Breast epithelium (tissue), 4 donors: ENCODE measurements around the gene TEX38. TPM values are rescaled to one million over a fixed set of nuclear protein-coding genes. Genes with fewer than 3 reads are reported as not detected.
"Not testable (repeated sequence)": the region's sequence is repeated elsewhere in the genome, so short reads cannot be mapped to it uniquely, and the experiment has no call there.

ENCODE experiments used
- DNase-seq, 2 donors: peaks; one replicate each; pipeline ENCODE4 v3.0.0-alpha.2; 2019; ENCODE audit warnings: low spot score in 2 of 2
- H3K27ac ChIP-seq, 2 donors: fragments of 200-600 bp; sonication (generic) in 1 of 2; one replicate each; pipeline ENCODE4 v1.5.1; 2016 to 2019; ENCODE audit warnings: mild to moderate bottlenecking in 1 of 2
- H3K27me3 ChIP-seq, 2 donors: fragments of 200-600 bp; sonication (generic) in 1 of 2; one replicate each; pipeline versions ENCODE4 v1.5.1 to v1.6.0; 2017 to 2019; ENCODE audit warnings: control low read depth in 1 of 2, mild to moderate bottlenecking in 1 of 2
- H3K36me3 ChIP-seq: fragments of 200-600 bp; one replicate; pipeline ENCODE4 v1.5.1; 2019
- H3K4me1 ChIP-seq, 2 donors: fragments of 200-600 bp; sonication (generic); one replicate each; pipeline ENCODE4 v1.5.1; 2016 to 2019; ENCODE audit warnings: control low read depth in 1 of 2
- H3K4me3 ChIP-seq, 3 donors: fragments of 200-600 bp; sonication (generic); 1 replicate in 2 of 3; 2 replicates in 1 of 3; pipeline ENCODE4 v1.5.1; 2016 to 2019; ENCODE audit warnings: mild to moderate bottlenecking in 3 of 3, moderate library complexity in 2 of 3
- H3K9me3 ChIP-seq, 2 donors: fragments of 200-600 bp; sonication (generic) in 1 of 2; one replicate each; pipeline ENCODE4 v1.5.1; 2016 to 2019; ENCODE audit warnings: control low read depth in 1 of 2
- POLR2A ChIP-seq: fragments of 450-650 bp; IDR thresholded peaks from one replicate; pipeline ENCODE4 v1.6.1; 2016; ENCODE audit warnings: antibody characterized with exemption, mild to moderate bottlenecking, moderate library complexity
- POLR2AphosphoS5 ChIP-seq, 3 donors: sonication (generic); formaldehyde crosslinking; IDR thresholded peaks; one replicate each; pipeline ENCODE4 v1.6.1; 2017; ENCODE audit warnings: antibody characterized with exemption in 3 of 3
- intact Hi-C: fragments of 100-400 bp; cut with DNase I; formaldehyde crosslinking; loops from one replicate; pipeline ENCODE4 v1.15.1; 2023; ENCODE audit warnings: low total_unique reads
- total RNA-seq, 3 donors: library from RNA; depleted of rRNA; stranded (reverse); fragments of >200 nt; gene quantifications; one replicate each; pipeline ENCODE4 v1.1.0, GENCODE V29; 2016
- TF ChIP-seq, protein P1 (sequence below), 3 donors: fragments of 450-650 bp; IDR thresholded peaks; one replicate each; pipeline ENCODE4 v1.5.1; 2016 to 2017; ENCODE audit warnings: antibody characterized with exemption in 3 of 3, mild to moderate bottlenecking in 3 of 3, moderate library complexity in 3 of 3

The TEX38 gene
- total RNA-seq, 3 donors from 2014 or later, result not detected

DNA sequence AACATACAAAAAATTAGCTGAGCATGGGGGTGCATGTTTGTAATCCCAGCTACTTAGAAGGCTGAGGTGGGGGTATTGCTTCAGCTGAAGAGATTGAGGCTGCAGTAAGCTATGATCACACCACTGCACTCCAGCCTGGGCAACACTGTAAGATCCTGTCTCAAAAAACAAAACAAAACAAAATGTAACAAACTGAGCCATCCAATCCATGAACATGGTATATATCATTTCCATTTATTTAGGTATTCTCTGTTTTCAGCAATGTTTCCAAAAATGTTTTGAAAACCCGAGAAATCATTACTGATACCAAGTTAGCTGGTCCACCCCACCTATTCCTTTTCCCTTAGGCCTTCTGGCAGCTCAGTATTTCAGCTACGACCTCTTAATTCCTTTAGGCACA, 21.9 kb upstream of the TEX38 start:
- no peaks in the 10 kb centered on the region for H3K36me3 ChIP-seq
- H3K4me3 ChIP-seq, result no peak overlapping the region
- peaks cover 12 to 14% of the 10 kb centered on the region in 2 donors for H3K9me3 ChIP-seq
- H3K27ac ChIP-seq, result no peak overlapping the region
- no peak for DNase-seq
- no peaks in the 10 kb centered on the region for H3K4me1 ChIP-seq
- intact Hi-C loops, result no loop called here
- TF ChIP-seq POLR2AphosphoS5 (IDR thresholded peaks at IDR 0.05), result no peak
- no peak for TF ChIP-seq POLR2A
- TF ChIP-seq, protein P1, sequence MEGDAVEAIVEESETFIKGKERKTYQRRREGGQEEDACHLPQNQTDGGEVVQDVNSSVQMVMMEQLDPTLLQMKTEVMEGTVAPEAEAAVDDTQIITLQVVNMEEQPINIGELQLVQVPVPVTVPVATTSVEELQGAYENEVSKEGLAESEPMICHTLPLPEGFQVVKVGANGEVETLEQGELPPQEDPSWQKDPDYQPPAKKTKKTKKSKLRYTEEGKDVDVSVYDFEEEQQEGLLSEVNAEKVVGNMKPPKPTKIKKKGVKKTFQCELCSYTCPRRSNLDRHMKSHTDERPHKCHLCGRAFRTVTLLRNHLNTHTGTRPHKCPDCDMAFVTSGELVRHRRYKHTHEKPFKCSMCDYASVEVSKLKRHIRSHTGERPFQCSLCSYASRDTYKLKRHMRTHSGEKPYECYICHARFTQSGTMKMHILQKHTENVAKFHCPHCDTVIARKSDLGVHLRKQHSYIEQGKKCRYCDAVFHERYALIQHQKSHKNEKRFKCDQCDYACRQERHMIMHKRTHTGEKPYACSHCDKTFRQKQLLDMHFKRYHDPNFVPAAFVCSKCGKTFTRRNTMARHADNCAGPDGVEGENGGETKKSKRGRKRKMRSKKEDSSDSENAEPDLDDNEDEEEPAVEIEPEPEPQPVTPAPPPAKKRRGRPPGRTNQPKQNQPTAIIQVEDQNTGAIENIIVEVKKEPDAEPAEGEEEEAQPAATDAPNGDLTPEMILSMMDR (IDR thresholded peaks at IDR 0.05), result no peak
- no peaks in the 10 kb centered on the region for H3K27me3 ChIP-seq

- intact Hi-C loops, result no loop called here
- no peaks in the 10 kb centered on the region for H3K36me3 ChIP-seq
- no peak overlapping the region for H3K4me3 ChIP-seq
- TF ChIP-seq POLR2AphosphoS5 (IDR thresholded peaks at IDR 0.05), result no peak
- TF ChIP-seq POLR2A, result no peak
- no peaks in the 10 kb centered on the region for H3K4me1 ChIP-seq
- H3K27ac ChIP-seq, result no peak overlapping the region
- DNase-seq, result no peak
- H3K9me3 ChIP-seq, result peaks cover 12 to 14% of the 10 kb centered on the region in 2 donors
- H3K27me3 ChIP-seq, result no peaks in the 10 kb centered on the region
Measured at GRCh38 chr1:46650491-46650890, 21.2 kb upstream of the TEX38 start.

- H3K36me3 ChIP-seq, DNase-seq, intact Hi-C loops, H3K27ac ChIP-seq, H3K4me3 ChIP-seq, H3K4me1 ChIP-seq, H3K27me3 ChIP-seq: not testable (repeated sequence)
- H3K9me3 ChIP-seq, result peaks cover 12 to 14% of the 10 kb centered on the region in 2 donors
Measured at GRCh38 chr1:46651152-46651551, 20.5 kb upstream of the TEX38 start.

- H3K27ac ChIP-seq, result no peak overlapping the region
- no peak for DNase-seq
Measured at GRCh38 chr1:46652321-46653100, 19.1 kb upstream of the TEX38 start.

DNA sequence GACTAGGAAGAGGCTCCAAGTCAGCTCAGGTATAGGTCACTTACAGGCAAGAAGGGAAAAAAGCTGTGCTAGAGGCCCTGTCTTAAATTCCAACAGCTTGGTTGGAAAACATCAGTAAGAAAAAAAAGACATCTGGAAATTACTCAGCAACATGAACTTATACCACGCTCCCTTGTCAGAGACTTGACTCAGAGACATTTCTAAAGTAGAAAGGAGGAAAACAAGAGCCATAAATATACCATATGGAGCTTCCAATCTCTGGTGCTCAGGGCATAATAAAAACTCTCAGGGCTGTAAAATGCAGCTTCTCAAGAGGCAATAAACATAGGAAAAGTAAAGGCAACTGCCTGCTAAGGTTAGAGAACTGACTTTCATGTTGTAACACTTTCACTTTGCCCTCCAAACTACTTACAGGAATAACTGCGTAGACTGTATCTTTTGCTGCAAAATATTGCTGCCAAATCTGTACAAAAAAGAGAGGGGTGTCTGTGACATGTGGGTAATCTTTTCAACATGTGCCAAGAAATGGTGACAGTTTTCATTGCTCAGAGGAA, 18.2 kb upstream of the TEX38 start:
- intact Hi-C loops, result no loop called here
- Histone ChIP-seq H3K27me3 (no peaks in the 10 kb centered on the region), H3K27ac (no peak overlapping the region), H3K4me1 (no peaks in the 10 kb centered on the region), H3K9me3 (peaks cover 12 to 14% of the 10 kb centered on the region in 2 donors), H3K4me3 (no peak overlapping the region), H3K36me3 (no peaks in the 10 kb centered on the region)
- TF ChIP-seq POLR2A (no peak), POLR2AphosphoS5 (IDR thresholded peaks at IDR 0.05) (no peak)
- TF ChIP-seq, protein P1 (IDR thresholded peaks at IDR 0.05), result no peak
- DNase-seq, result no peak

More at GRCh38 chr1:46652321-46653100, 19.1 kb upstream of the TEX38 start:
- Histone ChIP-seq H3K4me1 (no peaks in the 10 kb centered on the region), H3K36me3 (no peaks in the 10 kb centered on the region), H3K4me3 (no peak overlapping the region), H3K9me3 (peaks cover 12 to 14% of the 10 kb centered on the region in 2 donors), H3K27me3 (no peaks in the 10 kb centered on the region)
- intact Hi-C loops, result no loop called here
- TF ChIP-seq, protein P1 (IDR thresholded peaks at IDR 0.05), result no peak
- TF ChIP-seq POLR2A, result no peak
- TF ChIP-seq POLR2AphosphoS5 (IDR thresholded peaks at IDR 0.05), result no peak

GRCh38 chr1:46654012-46654411, 17.6 kb upstream of the TEX38 start:
- Histone ChIP-seq H3K9me3 (peaks cover 12 to 14% of the 10 kb centered on the region in 2 donors), H3K4me3 (no peak overlapping the region), H3K36me3 (no peaks in the 10 kb centered on the region), H3K27ac (no peak overlapping the region), H3K4me1 (no peaks in the 10 kb centered on the region), H3K27me3 (no peaks in the 10 kb centered on the region)
- TF ChIP-seq, protein P1 (IDR thresholded peaks at IDR 0.05), result no peak
- TF ChIP-seq POLR2AphosphoS5 (IDR thresholded peaks at IDR 0.05), result no peak
- TF ChIP-seq POLR2A, result no peak
- intact Hi-C loops, result no loop called here
- no peak for DNase-seq

DNA sequence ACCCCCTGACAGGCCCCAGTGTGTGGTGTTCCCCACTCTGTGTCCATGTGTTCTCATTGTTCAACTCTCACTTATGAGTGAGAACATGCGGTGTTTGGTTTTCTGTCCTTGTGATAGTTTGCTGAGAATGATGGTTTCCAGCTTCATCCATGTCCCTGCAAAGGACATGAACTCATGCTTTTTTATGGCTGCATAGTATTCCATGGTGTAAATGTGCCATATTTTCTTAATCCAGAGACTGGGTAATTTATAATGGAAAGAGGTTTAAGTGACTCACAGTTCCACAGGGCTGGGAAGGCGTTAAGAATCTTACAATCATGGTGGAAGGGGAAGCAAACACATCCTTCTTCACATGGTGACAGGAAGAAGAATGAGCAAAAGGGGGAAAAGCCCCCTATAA, 17.0 kb upstream of the TEX38 start:
- intact Hi-C loops, H3K27me3 ChIP-seq, H3K27ac ChIP-seq, H3K4me1 ChIP-seq, DNase-seq, H3K4me3 ChIP-seq, H3K36me3 ChIP-seq: not testable (repeated sequence)
- peaks cover 6 to 10% of the 10 kb centered on the region in 2 donors for H3K9me3 ChIP-seq
